Aorta (tissue), 5 donors: ENCODE data around the gene VIPR2. TPM values are rescaled to one million over a fixed set of nuclear protein-coding genes. Genes with fewer than 3 reads are reported as not detected.
A peak's percentile ranks its signal among the peaks of the same experiment; 100 is the strongest.
"Not testable (repeated sequence)": the region's sequence is repeated elsewhere in the genome, so short reads cannot be mapped to it uniquely, and the experiment has no call there.

ENCODE experiments used
- ATAC-seq: fragments of 200-7000 bp; cut with Tn5 transposase; one replicate; pipeline ENCODE4 v1.9.1; 2022; ENCODE audit warnings: moderate library complexity; ENCODE audit not compliant: low FRiP score
- DNase-seq, 2 donors: peaks; one replicate each; pipeline ENCODE4 v3.0.0-alpha.2; 2020
- H3K27ac ChIP-seq, 2 donors: one replicate each; pipeline ENCODE4 v1.5.1; 2013; ENCODE audit warnings: low read length in 2 of 2, mild to moderate bottlenecking in 2 of 2, moderate library complexity in 2 of 2, control low read depth in 1 of 2, inconsistent platforms in 1 of 2, low read depth in 1 of 2
- H3K27me3 ChIP-seq, 2 donors: one replicate each; pipeline ENCODE4 v1.6.1; 2013; ENCODE audit warnings: control low read depth in 1 of 2, low read length in 1 of 2, mild to moderate bottlenecking in 1 of 2, moderate library complexity in 1 of 2; ENCODE audit not compliant: insufficient read depth in 2 of 2, control insufficient read depth in 1 of 2
- H3K36me3 ChIP-seq, 2 donors: one replicate each; pipeline ENCODE4 v1.6.1; 2013; ENCODE audit warnings: control low read depth in 1 of 2, low read length in 1 of 2, mild to moderate bottlenecking in 1 of 2; ENCODE audit not compliant: insufficient read depth in 2 of 2, control insufficient read depth in 1 of 2
- H3K4me1 ChIP-seq, 2 donors: one replicate each; pipeline ENCODE4 v1.6.1; 2013; ENCODE audit warnings: low read length in 2 of 2, control low read depth in 1 of 2, mild to moderate bottlenecking in 1 of 2, moderate library complexity in 1 of 2; ENCODE audit not compliant: insufficient read depth in 2 of 2, control insufficient read depth in 1 of 2
- H3K4me3 ChIP-seq, 2 donors: one replicate each; pipeline ENCODE4 v1.5.1; 2013; ENCODE audit warnings: low read length in 2 of 2, control low read depth in 1 of 2, mild to moderate bottlenecking in 1 of 2
- H3K9me3 ChIP-seq: one replicate; pipeline ENCODE4 v1.6.1; 2013; ENCODE audit warnings: mild to moderate bottlenecking, low read length; ENCODE audit not compliant: control insufficient read depth
- WGBS, 2 donors: extraction: QIAGEN DNeasy Blood & Tissue Kit; methylation state at CpG; one replicate each; pipeline ENCODE4 v1.1.7; 2013; 5-methylcytosine and 5-hydroxymethylcytosine counted together
- intact Hi-C, 2 donors: fragments of 100-400 bp; cut with DNase I; formaldehyde crosslinking; loops; one replicate each; pipeline versions ENCODE4 v1.14.2 to v1.15.0; 2022
- polyA plus RNA-seq, 2 donors: library from polyadenylated mRNA; stranded (reverse); fragments of 200-250 nt; gene quantifications; one replicate each; pipeline ENCODE4 v1.2.3, GENCODE V29; 2013
- total RNA-seq, 2 donors: library from RNA; stranded (reverse); fragmentation: NEBNext Ultra II Directional; extraction: Animal tissue kit (Norgen Biotek cat#: 25700); gene quantifications; one replicate each; pipeline ENCODE4 v1.2.1, GENCODE V29; 2021
- donor health status: healthy with polysubstance abuse.
- donor health status: Bipolar disorder and iron deficiency.
- donor health status: DM: no; HTN: no; CAD: no.
- donor health status: DM: no; HTN: no; CAD: no.
- donor health status: DM: yes; HTN: yes; CAD: no.

Gene VIPR2
- total and polyA plus RNA-seq, 4 donors: 3.3 to 14.1 (median 11.5) TPM

DNA sequence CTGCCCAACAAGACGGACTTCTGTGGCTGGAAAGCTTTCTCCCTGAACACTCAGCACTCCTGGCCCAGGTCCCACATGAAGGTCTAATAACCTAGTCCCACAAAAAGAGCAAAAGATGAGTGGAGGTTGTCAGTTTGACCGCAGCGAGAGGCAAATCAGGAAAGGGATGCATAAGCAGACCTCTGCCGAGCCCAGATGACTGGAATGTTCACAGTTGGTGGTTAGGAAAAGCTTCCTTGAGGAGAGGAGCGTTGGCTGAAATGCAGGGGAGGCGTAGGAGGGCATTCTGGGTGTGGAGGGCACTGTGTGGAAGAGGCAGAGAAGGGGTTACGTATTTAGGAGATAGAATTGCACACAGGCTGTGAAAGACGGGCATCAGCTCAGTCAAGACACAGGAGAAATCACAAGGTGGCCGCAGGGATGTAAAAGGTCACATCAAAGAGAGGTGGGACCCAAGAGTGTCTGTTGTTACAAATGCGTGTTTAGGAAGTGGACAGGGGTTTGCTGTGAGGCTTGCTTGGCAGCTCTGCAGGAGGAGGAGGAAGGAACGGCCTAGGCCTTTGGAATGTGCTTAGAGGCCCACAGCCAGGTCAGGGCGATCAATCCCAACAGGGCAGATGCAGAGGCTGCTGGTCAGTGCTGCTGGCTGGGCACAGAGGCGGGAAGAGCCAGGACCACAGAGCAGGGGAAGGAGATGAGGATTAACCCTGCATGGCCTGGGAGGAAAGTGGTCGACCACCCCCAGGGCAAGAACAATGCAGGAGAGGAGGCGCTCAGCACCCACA is 133.5 kb downstream of the VIPR2 start:
- 29 to 37% methylated on average over 15 of the region's 15 CpGs for WGBS, 2 donors
- Histone ChIP-seq H3K4me1 (peaks cover 0 to 5% of the 10 kb centered on the region in 2 donors), H3K9me3 (no peaks in the 10 kb centered on the region), H3K36me3 (no peaks in the 10 kb centered on the region), H3K4me3 (no peak overlapping the region), H3K27ac (peak overlapping the region; percentile 6 to 76), H3K27me3 (no peaks in the 10 kb centered on the region)
- ATAC-seq (no peak), DNase-seq (no peak)
- intact Hi-C loops: loop anchor here in 1 of 2 donors (5.0 kb wide), 1 partner anchor 91 kb away; no protein-coding TSS in a partner anchor

GRCh38 chr7:159010411-159010810 is 134.3 kb downstream of the VIPR2 start:
- intact Hi-C loops: loop anchor here in 1 of 2 donors (5.0 kb wide), 1 partner anchor 92 kb away; no protein-coding TSS in a partner anchor
- peaks cover 0 to 5% of the 10 kb centered on the region in 2 donors for H3K4me1 ChIP-seq
- H3K27ac ChIP-seq: no peak overlapping the region
- no peak for DNase-seq
- no peaks in the 10 kb centered on the region for H3K9me3 ChIP-seq
- WGBS, 2 donors: 67 to 72% methylated on average over 15 of the region's 15 CpGs
- no peaks in the 10 kb centered on the region for H3K36me3 ChIP-seq
- no peak for ATAC-seq
- H3K4me3 ChIP-seq: no peak overlapping the region
- H3K27me3 ChIP-seq: no peaks in the 10 kb centered on the region

DNA sequence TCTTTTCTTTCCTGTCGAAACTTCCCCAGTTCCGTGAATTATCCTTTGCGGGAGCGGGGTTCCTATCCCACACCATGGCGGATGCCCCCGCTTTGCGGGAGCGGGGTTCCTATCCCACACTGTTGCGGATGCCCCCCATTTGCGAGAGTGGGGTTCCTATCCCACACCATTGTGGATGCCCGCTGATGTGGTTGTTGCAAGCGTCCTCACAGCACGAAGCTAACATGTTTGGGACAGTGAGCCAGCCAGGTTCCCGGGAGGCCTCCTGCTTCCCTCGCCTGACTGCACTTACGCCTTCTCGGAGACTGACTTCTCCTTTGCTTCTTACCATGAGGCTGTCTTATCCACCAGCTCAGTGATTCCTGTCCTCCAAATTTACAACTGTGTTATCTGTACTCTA is 134.7 kb downstream of the VIPR2 start:
- H3K4me3 ChIP-seq: no peak overlapping the region
- H3K27ac ChIP-seq: no peak overlapping the region
- no peaks in the 10 kb centered on the region for H3K9me3 ChIP-seq
- DNase-seq (no peak), ATAC-seq (no peak)
- peaks cover 0 to 3% of the 10 kb centered on the region in 2 donors for H3K4me1 ChIP-seq
- H3K27me3 ChIP-seq: no peaks in the 10 kb centered on the region
- no peaks in the 10 kb centered on the region for H3K36me3 ChIP-seq
- 96 to 98% methylated on average over 17 of the region's 17 CpGs for WGBS, 2 donors
- intact Hi-C loops: loop anchor here in 1 of 2 donors (5.0 kb wide), 1 partner anchor 92 kb away; no protein-coding TSS in a partner anchor

DNA sequence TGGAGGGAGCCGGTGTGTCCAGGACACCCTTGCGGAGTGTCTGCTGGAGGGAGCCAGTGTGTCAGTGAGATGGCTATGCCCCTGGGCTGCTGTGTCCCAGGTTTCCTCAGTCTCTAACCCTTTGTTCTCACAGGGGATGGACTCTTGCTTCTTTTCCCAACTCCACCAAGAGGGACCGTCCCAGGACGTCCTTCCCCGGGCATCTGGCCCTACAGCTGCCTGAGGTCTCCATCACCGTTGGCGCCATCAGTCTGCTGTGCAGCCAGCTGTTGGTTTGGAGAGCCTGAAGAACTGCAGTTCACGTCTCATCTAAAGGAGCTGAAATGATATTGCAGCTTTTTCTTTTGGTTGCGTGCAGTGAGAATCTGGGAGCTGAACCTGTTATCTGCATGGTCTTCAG is 136.2 kb downstream of the VIPR2 start:
- intact Hi-C loops: no loop called here
- peaks cover 0 to 3% of the 10 kb centered on the region in 2 donors for H3K4me1 ChIP-seq
- 87 to 92% methylated on average over 9 of the region's 9 CpGs for WGBS, 2 donors
- H3K27ac ChIP-seq: no peak overlapping the region
- no peak overlapping the region for H3K4me3 ChIP-seq
- H3K9me3 ChIP-seq: no peaks in the 10 kb centered on the region
- H3K36me3 ChIP-seq: no peaks in the 10 kb centered on the region
- no peak for ATAC-seq
- no peak for DNase-seq
- H3K27me3 ChIP-seq: no peaks in the 10 kb centered on the region

- DNase-seq: no peak
- Histone ChIP-seq H3K4me3 (no peak overlapping the region), H3K27ac (no peak overlapping the region), H3K4me1 (peaks cover 0 to 1% of the 10 kb centered on the region in 2 donors), H3K27me3 (no peaks in the 10 kb centered on the region), H3K36me3 (no peaks in the 10 kb centered on the region), H3K9me3 (no peaks in the 10 kb centered on the region)
- no peak for ATAC-seq
- intact Hi-C loops: no loop called here
- 90 to 91% methylated on average over 5 of the region's 5 CpGs for WGBS, 2 donors
Measured at GRCh38 chr7:159007996-159008389, 136.7 kb downstream of the VIPR2 start.

DNA sequence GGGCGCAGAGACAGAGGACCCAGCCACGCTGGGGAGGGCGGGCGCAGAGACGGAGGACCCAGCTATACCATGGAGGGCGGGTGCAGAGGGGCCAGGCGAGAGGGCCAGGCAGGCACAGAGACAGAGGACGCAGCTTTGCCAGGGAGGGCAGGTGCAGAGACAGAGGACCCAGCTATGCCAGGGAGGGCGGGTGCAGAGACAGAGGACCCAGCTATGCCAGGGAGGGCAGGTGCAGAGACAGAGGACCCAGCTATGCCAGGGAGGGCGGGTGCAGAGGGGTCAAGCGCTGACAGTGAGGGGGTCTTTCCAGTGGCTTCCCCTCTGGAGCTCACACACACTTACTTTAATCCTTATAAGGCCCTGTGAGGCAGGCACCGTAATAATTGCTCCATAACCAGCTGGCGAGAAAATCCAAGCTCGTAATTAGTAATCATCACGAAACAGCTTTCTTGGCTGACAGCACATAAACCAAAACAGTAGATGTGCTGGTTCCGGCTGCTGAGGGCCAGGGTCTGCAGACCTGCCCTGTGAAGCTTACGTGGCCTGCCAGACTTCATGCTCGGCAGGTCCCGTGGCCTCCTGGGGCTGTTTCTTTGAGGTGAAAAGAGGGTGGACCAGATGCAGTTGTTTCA is 137.2 kb downstream of the VIPR2 start:
- H3K27me3 ChIP-seq: no peaks in the 10 kb centered on the region
- no peak for DNase-seq
- H3K4me3 ChIP-seq: no peak overlapping the region
- no peaks in the 10 kb centered on the region for H3K9me3 ChIP-seq
- ATAC-seq: no peak
- intact Hi-C loops: no loop called here
- no peaks in the 10 kb centered on the region for H3K4me1 ChIP-seq
- H3K36me3 ChIP-seq: no peaks in the 10 kb centered on the region
- 97% methylated on average over 19 of the region's 19 CpGs for WGBS, 2 donors
- H3K27ac ChIP-seq: no peak overlapping the region

DNA sequence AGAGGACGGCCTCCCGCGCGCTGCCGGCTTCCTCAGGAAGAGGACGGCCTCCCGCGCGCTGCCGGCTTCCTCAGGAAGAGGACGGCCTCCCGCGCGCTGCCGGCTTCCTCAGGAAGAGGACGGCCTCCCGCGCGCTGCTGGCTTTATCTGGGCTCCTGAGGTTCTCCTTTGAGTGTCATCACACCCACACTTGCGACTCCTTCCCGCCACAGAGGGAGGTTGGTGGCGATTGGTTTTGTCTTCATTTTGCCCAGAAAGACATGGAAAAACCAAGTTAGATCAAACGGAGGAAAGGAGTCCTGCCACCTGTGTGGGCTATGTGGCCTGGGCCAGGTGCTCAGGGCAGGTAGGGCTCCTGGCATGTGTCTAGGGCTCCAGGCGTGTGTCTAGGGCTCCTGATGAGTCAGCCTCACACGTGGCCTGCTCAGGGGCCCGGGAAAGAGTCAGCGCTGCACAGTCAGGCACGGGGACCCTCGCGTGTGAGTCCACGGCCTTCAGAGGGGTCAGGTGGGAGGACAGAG is 138.0 kb downstream of the VIPR2 start:
- ATAC-seq (no peak), DNase-seq (no peak)
- no peak overlapping the region for H3K4me3 ChIP-seq
- no peaks in the 10 kb centered on the region for H3K36me3 ChIP-seq
- H3K9me3 ChIP-seq: no peaks in the 10 kb centered on the region
- no peaks in the 10 kb centered on the region for H3K27me3 ChIP-seq
- no peaks in the 10 kb centered on the region for H3K4me1 ChIP-seq
- H3K27ac ChIP-seq: no peak overlapping the region
- 92 to 97% methylated on average over 21 to 31 of the region's 31 CpGs for WGBS, 2 donors
- intact Hi-C loops: no loop called here

DNA sequence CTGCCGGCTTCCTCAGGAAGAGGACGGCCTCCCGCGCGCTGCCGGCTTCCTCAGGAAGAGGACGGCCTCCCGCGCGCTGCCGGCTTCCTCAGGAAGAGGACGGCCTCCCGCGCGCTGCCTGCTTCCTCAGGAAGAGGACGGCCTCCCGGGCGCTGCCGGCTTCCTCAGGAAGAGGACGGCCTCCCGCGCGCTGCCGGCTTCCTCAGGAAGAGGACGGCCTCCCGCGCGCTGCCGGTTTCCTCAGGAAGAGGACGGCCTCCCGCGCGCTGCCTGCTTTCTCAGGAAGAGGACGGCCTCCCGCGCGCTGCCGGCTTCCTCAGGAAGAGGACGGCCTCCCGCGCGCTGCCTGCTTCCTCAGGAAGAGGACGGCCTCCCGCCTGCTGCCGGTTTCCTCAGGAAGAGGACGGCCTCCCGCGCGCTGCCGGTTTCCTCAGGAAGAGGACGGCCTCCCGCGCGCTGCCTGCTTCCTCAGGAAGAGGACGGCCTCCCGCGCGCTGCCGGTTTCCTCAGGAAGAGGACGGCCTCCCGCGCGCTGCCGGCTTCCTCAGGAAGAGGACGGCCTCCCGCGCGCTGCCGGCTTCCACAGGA is 138.6 kb downstream of the VIPR2 start:
- H3K9me3 ChIP-seq, H3K27ac ChIP-seq, intact Hi-C loops, H3K27me3 ChIP-seq, H3K36me3 ChIP-seq, ATAC-seq, DNase-seq, H3K4me3 ChIP-seq, H3K4me1 ChIP-seq: not testable (repeated sequence)
- WGBS, 2 donors: 96% methylated on average over 66 of the region's 69 CpGs; no CpG with 5 or more reads in 1 of the 2 donors
